Loucy (cell line): ENCODE measurements around the gene SYT9.
"Not testable (repeated sequence)": the region's sequence is repeated elsewhere in the genome, so short reads cannot be mapped to it uniquely, and the experiment has no call there.

Source experiments
- H2AFZ ChIP-seq: fragments of 200-600 bp; sonication (generic); 2 replicates; pipeline ENCODE4 v1.6.0; 2016; ENCODE audit warnings: antibody characterized with exemption, mild to moderate bottlenecking, low read length, moderate library complexity
- H3F3A ChIP-seq: fragments of 200-600 bp; 2 replicates; pipeline ENCODE4 v1.6.0; 2016; ENCODE audit warnings: antibody characterized with exemption, low read depth, mild to moderate bottlenecking
- H3K27me3 ChIP-seq: fragments of 200-600 bp; sonication (generic); 2 replicates; pipeline ENCODE4 v1.6.1; 2014; ENCODE audit warnings: low read length, mild to moderate bottlenecking; ENCODE audit not compliant: insufficient read depth, poor library complexity, severe bottlenecking
- H3K36me3 ChIP-seq: fragments of 200-600 bp; sonication (generic); 2 replicates; pipeline ENCODE4 v1.6.1; 2016; ENCODE audit warnings: low read length; ENCODE audit not compliant: insufficient read depth
- H3K4me1 ChIP-seq: fragments of 200-600 bp; sonication (generic); 2 replicates; pipeline ENCODE4 v1.5.1; 2014; ENCODE audit warnings: low read length, mild to moderate bottlenecking; ENCODE audit not compliant: insufficient read depth, poor library complexity, severe bottlenecking
- H3K4me2 ChIP-seq: fragments of 200-600 bp; sonication (generic); 2 replicates; pipeline ENCODE4 v1.6.0; 2014; ENCODE audit warnings: antibody characterized with exemption, low read length, low read depth, mild to moderate bottlenecking; ENCODE audit not compliant: poor library complexity, severe bottlenecking
- H3K4me3 ChIP-seq: fragments of 200-600 bp; sonication (generic); 2 replicates; pipeline ENCODE4 v1.5.1; 2014; ENCODE audit warnings: low read length, mild to moderate bottlenecking, mixed read lengths; ENCODE audit not compliant: poor library complexity, severe bottlenecking
- H3K79me2 ChIP-seq: fragments of 200-600 bp; sonication (generic); 2 replicates; pipeline ENCODE4 v1.6.1; 2014; ENCODE audit warnings: low read length; ENCODE audit not compliant: insufficient read depth
- H3K9ac ChIP-seq: fragments of 200-600 bp; sonication (generic); 2 replicates; pipeline ENCODE4 v1.6.0; 2014; ENCODE audit warnings: mild to moderate bottlenecking, low read depth, low read length, moderate library complexity; ENCODE audit not compliant: poor library complexity, severe bottlenecking
- H3K9me2 ChIP-seq: fragments of 200-600 bp; sonication (generic); replicated peaks from 2 replicates; pipeline ENCODE4 v1.6.1; 2016; ENCODE audit warnings: low read depth, low read length, mixed read lengths
- H3K9me3 ChIP-seq: fragments of 200-600 bp; sonication (generic); 2 replicates; pipeline ENCODE4 v1.6.1; 2014; ENCODE audit warnings: mild to moderate bottlenecking, antibody characterized with exemption, low read length, low read depth; ENCODE audit not compliant: insufficient read depth
- H4K20me1 ChIP-seq: fragments of 200-600 bp; sonication (generic); 2 replicates; pipeline ENCODE4 v1.6.0; 2014; ENCODE audit warnings: antibody characterized with exemption, low read length, mild to moderate bottlenecking; ENCODE audit not compliant: insufficient read depth, poor library complexity, severe bottlenecking
- EZH2phosphoT487 ChIP-seq: fragments of 200-600 bp; IDR thresholded peaks from 2 replicates; pipeline ENCODE4 v1.6.1; 2018; ENCODE audit warnings: antibody characterized with exemption, mild to moderate bottlenecking, moderate library complexity, borderline replicate concordance
- TF ChIP-seq, protein P1 (sequence below): fragments of 200-600 bp; sonication (generic); conservative IDR thresholded peaks from 2 replicates; pipeline ENCODE4 v1.5.1; 2014; ENCODE audit warnings: mild to moderate bottlenecking, antibody characterized with exemption, low read length

The SYT9 gene

DNA sequence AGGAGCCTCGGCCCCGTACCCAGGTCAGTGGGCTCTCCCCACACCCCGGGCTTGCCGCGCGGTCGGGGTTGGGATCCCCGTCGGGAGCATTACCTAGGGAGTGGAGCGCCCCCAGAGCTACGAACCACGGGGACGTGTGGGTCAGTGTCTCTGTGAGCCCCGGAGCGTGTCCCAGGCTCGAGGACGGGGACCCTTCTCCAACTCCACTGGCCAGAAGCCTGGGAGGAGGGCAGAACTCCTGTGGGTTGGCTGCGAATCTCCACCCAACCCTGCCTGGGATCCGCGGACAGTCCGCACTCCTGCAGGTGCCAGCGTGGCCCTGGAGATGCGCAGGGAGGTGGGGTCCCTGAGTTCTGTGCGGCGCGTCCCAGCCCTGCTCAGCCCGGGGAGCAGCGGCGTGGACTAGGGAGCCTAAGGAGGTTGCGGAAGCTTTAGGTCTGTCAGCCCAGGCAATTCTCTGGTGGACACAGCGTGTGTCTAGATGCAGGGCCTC lies 262.4 kb downstream of the SYT9 start:
- H3K9ac ChIP-seq = no peak overlapping the region
- H3F3A ChIP-seq = no peaks in the 10 kb centered on the region
- H3K4me3 ChIP-seq = no peak overlapping the region
- no peak overlapping the region for H2AFZ ChIP-seq
- no peak overlapping the region for H3K4me2 ChIP-seq
- H3K9me3 ChIP-seq = no peaks in the 10 kb centered on the region
- H3K36me3 ChIP-seq = no peaks in the 10 kb centered on the region
- no peaks in the 10 kb centered on the region for H3K79me2 ChIP-seq
- H4K20me1 ChIP-seq = no peaks in the 10 kb centered on the region
- no peaks in the 10 kb centered on the region for H3K9me2 ChIP-seq
- no peaks in the 10 kb centered on the region for H3K4me1 ChIP-seq
- no peak for TF ChIP-seq EZH2phosphoT487
- TF ChIP-seq, protein P1, sequence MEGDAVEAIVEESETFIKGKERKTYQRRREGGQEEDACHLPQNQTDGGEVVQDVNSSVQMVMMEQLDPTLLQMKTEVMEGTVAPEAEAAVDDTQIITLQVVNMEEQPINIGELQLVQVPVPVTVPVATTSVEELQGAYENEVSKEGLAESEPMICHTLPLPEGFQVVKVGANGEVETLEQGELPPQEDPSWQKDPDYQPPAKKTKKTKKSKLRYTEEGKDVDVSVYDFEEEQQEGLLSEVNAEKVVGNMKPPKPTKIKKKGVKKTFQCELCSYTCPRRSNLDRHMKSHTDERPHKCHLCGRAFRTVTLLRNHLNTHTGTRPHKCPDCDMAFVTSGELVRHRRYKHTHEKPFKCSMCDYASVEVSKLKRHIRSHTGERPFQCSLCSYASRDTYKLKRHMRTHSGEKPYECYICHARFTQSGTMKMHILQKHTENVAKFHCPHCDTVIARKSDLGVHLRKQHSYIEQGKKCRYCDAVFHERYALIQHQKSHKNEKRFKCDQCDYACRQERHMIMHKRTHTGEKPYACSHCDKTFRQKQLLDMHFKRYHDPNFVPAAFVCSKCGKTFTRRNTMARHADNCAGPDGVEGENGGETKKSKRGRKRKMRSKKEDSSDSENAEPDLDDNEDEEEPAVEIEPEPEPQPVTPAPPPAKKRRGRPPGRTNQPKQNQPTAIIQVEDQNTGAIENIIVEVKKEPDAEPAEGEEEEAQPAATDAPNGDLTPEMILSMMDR = no peak
- H3K27me3 ChIP-seq = no peaks in the 10 kb centered on the region

DNA sequence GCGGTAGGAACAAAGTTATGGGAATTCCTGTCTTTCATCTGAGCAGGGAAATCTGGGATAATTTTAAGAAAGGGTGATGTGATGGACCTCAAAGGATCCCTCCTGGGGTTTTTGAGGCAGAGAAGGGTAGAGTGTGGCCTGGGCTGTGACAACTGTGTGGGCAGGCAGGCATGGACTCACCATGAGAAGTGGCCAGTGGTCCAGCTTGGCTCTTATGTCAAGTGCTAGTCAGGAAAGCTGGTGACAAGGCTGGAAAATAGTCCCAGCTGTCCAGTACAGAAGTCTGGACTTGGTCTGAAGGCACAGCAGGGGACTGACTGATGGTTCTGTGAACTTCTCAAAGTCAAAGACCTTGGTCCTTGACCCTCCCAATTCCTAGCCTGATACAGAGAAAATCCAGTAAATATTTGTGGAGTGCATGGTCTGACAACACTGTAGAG lies 263.8 kb downstream of the SYT9 start:
- Histone ChIP-seq H3K9ac (no peak overlapping the region), H2AFZ (no peak overlapping the region), H3K4me3 (no peak overlapping the region), H3K9me3 (no peaks in the 10 kb centered on the region), H3K4me2 (no peak overlapping the region), H3K4me1 (no peaks in the 10 kb centered on the region), H3K27me3 (no peaks in the 10 kb centered on the region), H3F3A (no peaks in the 10 kb centered on the region), H4K20me1 (no peaks in the 10 kb centered on the region), H3K9me2 (no peaks in the 10 kb centered on the region), H3K36me3 (no peaks in the 10 kb centered on the region), H3K79me2 (no peaks in the 10 kb centered on the region)
- no peak for TF ChIP-seq EZH2phosphoT487
- TF ChIP-seq, protein P1 = no peak

DNA sequence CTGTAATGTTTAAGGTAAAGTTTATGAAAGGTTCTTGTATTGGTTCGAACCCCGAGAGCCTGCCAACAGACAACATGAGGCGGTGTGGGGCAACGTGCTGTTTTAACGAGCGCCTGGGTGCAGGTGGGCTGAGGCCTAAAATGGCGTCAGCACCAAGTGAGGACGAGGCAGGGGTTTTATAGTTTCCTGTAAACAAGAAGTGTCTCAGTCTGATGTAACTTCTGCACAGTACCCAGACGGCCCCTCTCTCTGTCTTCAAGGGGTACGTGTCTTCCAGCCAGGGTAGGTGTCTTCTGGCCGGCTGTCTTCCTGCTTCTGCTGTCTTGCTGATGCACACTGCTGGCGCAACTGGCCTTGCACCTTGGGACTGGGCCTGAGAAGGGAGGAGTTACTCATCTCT lies 264.8 kb downstream of the SYT9 start:
- Histone ChIP-seq H3K79me2 (no peaks in the 10 kb centered on the region), H3K27me3 (no peaks in the 10 kb centered on the region), H3K4me2 (no peak overlapping the region), H3K4me1 (no peaks in the 10 kb centered on the region), H3K36me3 (no peaks in the 10 kb centered on the region), H3K9ac (no peak overlapping the region), H3K4me3 (no peak overlapping the region), H2AFZ (no peak overlapping the region), H3F3A (no peaks in the 10 kb centered on the region), H4K20me1 (no peaks in the 10 kb centered on the region), H3K9me3 (no peaks in the 10 kb centered on the region), H3K9me2 (no peaks in the 10 kb centered on the region)
- no peak for TF ChIP-seq EZH2phosphoT487
- TF ChIP-seq, protein P1 = no peak

DNA sequence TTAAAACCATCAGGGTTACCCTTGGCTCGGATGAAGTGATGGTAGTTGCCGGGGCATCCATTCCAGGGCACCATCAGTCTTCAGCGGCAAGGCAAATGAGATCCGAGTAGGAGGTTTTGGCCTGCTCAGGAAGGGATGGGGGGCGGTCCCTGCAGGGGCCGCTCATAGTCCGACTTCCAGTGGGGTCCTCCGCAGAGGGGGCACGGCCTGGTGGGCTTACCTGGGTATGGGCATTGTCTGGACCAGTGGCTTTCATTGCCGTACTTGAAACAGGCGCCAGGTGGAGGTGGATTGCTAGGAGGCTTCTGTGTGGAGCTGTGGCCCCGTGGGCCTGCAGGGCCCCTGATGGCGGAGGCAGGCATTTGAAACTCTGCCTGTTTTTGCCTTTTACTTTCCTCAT lies 266.0 kb downstream of the SYT9 start:
- H4K20me1 ChIP-seq, H3K9ac ChIP-seq, H3K9me2 ChIP-seq, H3K4me1 ChIP-seq, H3K4me3 ChIP-seq, H3K79me2 ChIP-seq, H2AFZ ChIP-seq, H3F3A ChIP-seq, H3K27me3 ChIP-seq, H3K36me3 ChIP-seq, H3K9me3 ChIP-seq, H3K4me2 ChIP-seq: not testable (repeated sequence)
